Muscle layer of colon (tissue), 2 donors: Measurements from ENCODE around the gene FBXW11.
"Not testable (repeated sequence)": the region's sequence is repeated elsewhere in the genome, so short reads cannot be mapped to it uniquely, and the experiment has no call there.

Source experiments
- H3K27ac ChIP-seq: one replicate; pipeline ENCODE4 v1.7.0; 2013; ENCODE audit warnings: low read depth, mild to moderate bottlenecking, low read length, moderate library complexity
- H3K27me3 ChIP-seq, 2 donors: one replicate each; pipeline ENCODE4 v1.7.0; 2013; ENCODE audit warnings: low read length in 2 of 2, mild to moderate bottlenecking in 2 of 2; ENCODE audit not compliant: insufficient read depth in 2 of 2, control insufficient read depth in 1 of 2
- H3K36me3 ChIP-seq: one replicate; pipeline ENCODE4 v1.7.0; 2013; ENCODE audit warnings: mild to moderate bottlenecking, low read length; ENCODE audit not compliant: insufficient read depth
- H3K4me1 ChIP-seq: one replicate; pipeline ENCODE4 v1.7.0; 2013; ENCODE audit warnings: mild to moderate bottlenecking, low read length; ENCODE audit not compliant: insufficient read depth
- H3K4me3 ChIP-seq, 2 donors: one replicate each; pipeline ENCODE4 v1.7.0; 2013; ENCODE audit warnings: low read length in 2 of 2, low read depth in 1 of 2, mild to moderate bottlenecking in 1 of 2, moderate library complexity in 1 of 2
- H3K9ac ChIP-seq: one replicate; pipeline ENCODE4 v1.7.0; 2013; ENCODE audit warnings: low read length
- H3K9me3 ChIP-seq: one replicate; pipeline ENCODE4 v1.7.0; 2013; ENCODE audit warnings: mild to moderate bottlenecking, low read length
- donor health status: abdominal sarcoma.
- donor health status: Adenocarcinoma of cecum.

Gene FBXW11

GRCh38 chr5:172046593-172046992, 40.2 kb upstream of the FBXW11 start:
- Histone ChIP-seq H3K4me3 (no peak overlapping the region), H3K9ac (no peak overlapping the region), H3K4me1 (no peaks in the 10 kb centered on the region), H3K9me3 (no peaks in the 10 kb centered on the region), H3K36me3 (peaks cover 29% of the 10 kb centered on the region), H3K27ac (no peak overlapping the region), H3K27me3 (no peaks in the 10 kb centered on the region)

- no peak overlapping the region for H3K9ac ChIP-seq
- peaks cover 29% of the 10 kb centered on the region for H3K36me3 ChIP-seq
- no peaks in the 10 kb centered on the region for H3K9me3 ChIP-seq
- no peaks in the 10 kb centered on the region for H3K4me1 ChIP-seq
- no peak overlapping the region for H3K4me3 ChIP-seq
- no peak overlapping the region for H3K27ac ChIP-seq
- no peaks in the 10 kb centered on the region for H3K27me3 ChIP-seq
Observed at GRCh38 chr5:172045315-172045632, 38.8 kb upstream of the FBXW11 start.

GRCh38 chr5:172044631-172045314, 38.3 kb upstream of the FBXW11 start:
- no peaks in the 10 kb centered on the region for H3K27me3 ChIP-seq
- H3K36me3 ChIP-seq = peaks cover 29% of the 10 kb centered on the region
- H3K27ac ChIP-seq = no peak overlapping the region
- no peak overlapping the region for H3K4me3 ChIP-seq
- no peak overlapping the region for H3K9ac ChIP-seq
- H3K9me3 ChIP-seq = no peaks in the 10 kb centered on the region
- no peaks in the 10 kb centered on the region for H3K4me1 ChIP-seq

GRCh38 chr5:172043865-172044264, 37.4 kb upstream of the FBXW11 start:
- no peak overlapping the region for H3K27ac ChIP-seq
- no peaks in the 10 kb centered on the region for H3K9me3 ChIP-seq
- no peaks in the 10 kb centered on the region for H3K4me1 ChIP-seq
- H3K27me3 ChIP-seq = no peaks in the 10 kb centered on the region
- no peak overlapping the region for H3K9ac ChIP-seq
- H3K36me3 ChIP-seq = peaks cover 21% of the 10 kb centered on the region
- no peak overlapping the region for H3K4me3 ChIP-seq

GRCh38 chr5:172042183-172042582, 35.7 kb upstream of the FBXW11 start:
- Histone ChIP-seq H3K4me3 (no peak overlapping the region), H3K27ac (no peak overlapping the region), H3K27me3 (no peaks in the 10 kb centered on the region), H3K9me3 (no peaks in the 10 kb centered on the region), H3K9ac (no peak overlapping the region), H3K4me1 (no peaks in the 10 kb centered on the region), H3K36me3 (peaks cover 17% of the 10 kb centered on the region)

- Histone ChIP-seq H3K9me3 (no peaks in the 10 kb centered on the region), H3K27me3 (no peaks in the 10 kb centered on the region), H3K27ac (no peak overlapping the region), H3K36me3 (no peaks in the 10 kb centered on the region), H3K9ac (no peak overlapping the region), H3K4me1 (no peaks in the 10 kb centered on the region), H3K4me3 (no peak overlapping the region)
Observed at GRCh38 chr5:172038167-172038566, 31.7 kb upstream of the FBXW11 start.

- Histone ChIP-seq H3K4me1 (no peaks in the 10 kb centered on the region), H3K27me3 (no peaks in the 10 kb centered on the region), H3K36me3 (no peaks in the 10 kb centered on the region), H3K4me3 (no peak overlapping the region), H3K9me3 (no peaks in the 10 kb centered on the region), H3K9ac (no peak overlapping the region), H3K27ac (no peak overlapping the region)
Observed at GRCh38 chr5:172035049-172035448, 28.6 kb upstream of the FBXW11 start.

- H3K9me3 ChIP-seq = no peaks in the 10 kb centered on the region
- no peak overlapping the region for H3K27ac ChIP-seq
- H3K9ac ChIP-seq = no peak overlapping the region
- H3K4me3 ChIP-seq = no peak overlapping the region
- no peaks in the 10 kb centered on the region for H3K36me3 ChIP-seq
- no peaks in the 10 kb centered on the region for H3K27me3 ChIP-seq
- H3K4me1 ChIP-seq = no peaks in the 10 kb centered on the region
Observed at GRCh38 chr5:172031894-172032461, 25.5 kb upstream of the FBXW11 start.

- Histone ChIP-seq H3K9me3 (no peaks in the 10 kb centered on the region), H3K27ac (no peak overlapping the region), H3K4me3 (no peak overlapping the region), H3K36me3 (no peaks in the 10 kb centered on the region), H3K9ac (no peak overlapping the region), H3K4me1 (no peaks in the 10 kb centered on the region), H3K27me3 (no peaks in the 10 kb centered on the region)
Observed at GRCh38 chr5:172029876-172030275, 23.4 kb upstream of the FBXW11 start.

GRCh38 chr5:172028167-172028566, 21.7 kb upstream of the FBXW11 start:
- Histone ChIP-seq H3K4me1 (no peaks in the 10 kb centered on the region), H3K27me3 (no peaks in the 10 kb centered on the region), H3K27ac (no peak overlapping the region), H3K4me3 (no peak overlapping the region), H3K9me3 (no peaks in the 10 kb centered on the region), H3K36me3 (no peaks in the 10 kb centered on the region), H3K9ac (no peak overlapping the region)

GRCh38 chr5:172020110-172020786, 13.8 kb upstream of the FBXW11 start:
- H3K4me1 ChIP-seq, H3K27me3 ChIP-seq, H3K27ac ChIP-seq, H3K4me3 ChIP-seq, H3K36me3 ChIP-seq, H3K9me3 ChIP-seq, H3K9ac ChIP-seq: not testable (repeated sequence)

GRCh38 chr5:172015346-172015745, 8.9 kb upstream of the FBXW11 start:
- H3K4me3 ChIP-seq = no peak overlapping the region
- H3K36me3 ChIP-seq = no peaks in the 10 kb centered on the region
- H3K27me3 ChIP-seq = no peaks in the 10 kb centered on the region
- no peak overlapping the region for H3K9ac ChIP-seq
- no peak overlapping the region for H3K27ac ChIP-seq
- no peaks in the 10 kb centered on the region for H3K9me3 ChIP-seq
- H3K4me1 ChIP-seq = no peaks in the 10 kb centered on the region
